ENCODE measurements around the gene DNAJB2.

DNAJB2 gene

GRCh38 chr2:219279151-219279915, at the start of gene DNAJB2:
TSS of gene DNAJB2 (plus strand) at chr2:219279366. CDS start at chr2:219279834, 468 bp downstream.
- Histone ChIP-seq H3K9me3 (ENCODE audit: control insufficient read depth, insufficient read depth, low read length) (no peaks in the 10 kb centered on the region), H3K27me3 (ENCODE audit: control insufficient read depth, insufficient read depth, low read length) (no peaks in the 10 kb centered on the region), H3K4me3 (ENCODE audit: low read depth, low read length) (peak within 1 kb of the TSS; percentile 63), H3K9ac (ENCODE audit: low read depth, low read length) (peak within 1 kb of the TSS; percentile 52), H3K27ac (ENCODE audit: low read depth, low read length) (peak within 1 kb of the TSS; percentile 89), H3K4me1 (ENCODE audit: control insufficient read depth, insufficient read depth, low read length) (peaks cover 26% of the 10 kb centered on the region), H3K36me3 (ENCODE audit: control insufficient read depth, insufficient read depth, low read length) (peaks cover 24% of the 10 kb centered on the region)

DNA sequence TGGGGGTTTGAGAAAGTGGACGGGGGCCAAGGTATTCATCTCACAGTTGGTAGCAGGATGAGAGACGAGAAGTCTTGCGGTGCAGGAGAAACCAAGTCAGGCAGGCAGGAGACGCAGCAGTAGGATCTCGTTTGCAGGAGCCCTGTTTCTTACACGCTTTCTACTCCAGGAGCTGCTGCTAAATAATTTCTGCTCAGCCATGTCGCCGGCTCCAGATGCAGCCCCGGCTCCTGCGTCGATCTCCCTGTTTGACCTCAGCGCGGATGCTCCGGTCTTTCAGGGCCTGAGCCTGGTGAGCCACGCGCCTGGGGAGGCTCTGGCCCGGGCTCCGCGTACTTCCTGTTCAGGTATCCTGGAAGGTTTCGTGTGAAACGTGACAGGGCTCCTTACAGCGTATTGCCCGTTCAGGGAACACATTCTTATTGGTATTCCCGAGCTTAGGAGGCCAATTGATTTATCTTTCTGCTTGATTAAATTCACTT, 49.1 kb upstream of the DNAJB2 start:
- peak overlapping the region; percentile 86 for H3K4me3 ChIP-seq (ENCODE audit: low read depth, low read length)
- H3K27me3 ChIP-seq (ENCODE audit: control insufficient read depth, insufficient read depth, low read length): no peaks in the 10 kb centered on the region
- peak overlapping the region; percentile 88 for H3K27ac ChIP-seq (ENCODE audit: low read depth, low read length)
- peaks cover 51% of the 10 kb centered on the region for H3K36me3 ChIP-seq (ENCODE audit: control insufficient read depth, insufficient read depth, low read length)
- peak overlapping the region; percentile 77 for H3K9ac ChIP-seq (ENCODE audit: low read depth, low read length)
- no peaks in the 10 kb centered on the region for H3K9me3 ChIP-seq (ENCODE audit: control insufficient read depth, insufficient read depth, low read length)
- peaks cover 5% of the 10 kb centered on the region; the same call in 1 of the 2 replicates for H3K4me1 ChIP-seq (ENCODE audit: control insufficient read depth, insufficient read depth, low read length)

DNA sequence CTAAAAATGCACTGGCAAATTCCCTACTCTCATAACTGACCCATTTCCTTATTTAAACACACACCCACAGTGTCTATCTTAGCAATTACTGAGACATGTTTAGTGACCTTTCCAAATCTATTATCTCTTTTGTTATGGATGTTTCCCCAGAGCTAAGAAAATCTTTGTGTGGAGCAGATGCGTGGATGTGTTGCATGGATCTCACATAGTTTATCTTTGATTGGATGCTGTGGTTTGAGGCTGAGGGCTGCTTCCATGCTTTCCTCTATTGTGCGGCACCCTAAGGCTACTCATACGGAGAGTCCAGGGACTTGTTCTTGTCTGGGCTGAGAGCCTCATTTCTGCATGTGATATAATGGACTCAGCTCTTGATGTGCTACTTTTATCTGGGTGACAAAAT, 44.8 kb upstream of the DNAJB2 start:
- no peak overlapping the region for H3K9ac ChIP-seq (ENCODE audit: low read depth, low read length)
- no peaks in the 10 kb centered on the region for H3K9me3 ChIP-seq (ENCODE audit: control insufficient read depth, insufficient read depth, low read length)
- no peaks in the 10 kb centered on the region for H3K4me1 ChIP-seq (ENCODE audit: control insufficient read depth, insufficient read depth, low read length)
- no peak overlapping the region for H3K4me3 ChIP-seq (ENCODE audit: low read depth, low read length)
- H3K27ac ChIP-seq (ENCODE audit: low read depth, low read length): no peak overlapping the region
- H3K36me3 ChIP-seq (ENCODE audit: control insufficient read depth, insufficient read depth, low read length): peaks cover 69% of the 10 kb centered on the region
- H3K27me3 ChIP-seq (ENCODE audit: control insufficient read depth, insufficient read depth, low read length): no peaks in the 10 kb centered on the region

DNA sequence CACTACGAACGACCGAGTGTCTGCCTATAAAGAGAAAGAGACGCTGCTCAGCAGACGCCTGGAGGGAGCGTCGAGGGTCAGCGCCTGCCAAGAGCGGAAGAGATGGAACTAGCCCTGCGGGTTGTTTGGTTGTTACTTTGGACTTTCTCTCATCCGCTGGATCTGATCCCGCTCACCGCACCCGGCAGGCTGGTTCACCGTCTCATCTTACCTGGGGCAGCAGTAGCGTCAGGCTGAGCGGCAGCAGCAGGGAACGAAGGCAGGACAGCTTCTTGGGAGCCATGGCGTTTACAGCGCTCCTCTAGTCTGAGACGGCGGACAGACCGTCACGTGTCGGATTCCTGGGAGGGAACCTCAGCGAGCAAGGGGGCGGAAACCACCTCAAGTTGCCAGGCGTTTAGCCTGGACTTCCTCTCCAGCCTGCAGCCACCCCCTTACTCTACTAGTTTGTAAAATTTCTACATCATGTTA, 35.8 kb upstream of the DNAJB2 start:
- H3K27ac ChIP-seq (ENCODE audit: low read depth, low read length): no peak overlapping the region
- H3K4me1 ChIP-seq (ENCODE audit: control insufficient read depth, insufficient read depth, low read length): peaks cover 4% of the 10 kb centered on the region
- peaks cover 16% of the 10 kb centered on the region for H3K36me3 ChIP-seq (ENCODE audit: control insufficient read depth, insufficient read depth, low read length)

DNA sequence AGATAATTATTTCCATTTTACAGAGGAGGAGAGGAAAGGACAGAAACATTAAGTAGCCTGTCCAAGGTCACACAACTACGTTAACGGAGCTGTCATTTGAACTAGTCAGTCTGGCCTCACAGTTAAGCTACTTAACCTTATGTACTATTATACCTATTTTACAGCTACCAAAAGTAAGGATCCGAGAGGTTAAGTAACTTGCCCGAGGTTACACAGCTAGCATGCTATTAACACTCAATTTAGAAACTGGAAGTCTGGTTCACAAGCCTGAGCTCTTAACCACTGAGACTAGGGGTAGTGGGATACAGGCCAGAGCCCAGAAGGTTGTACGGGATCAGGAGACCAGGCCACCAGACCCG, 34.4 kb upstream of the DNAJB2 start:
- Histone ChIP-seq H3K4me1 (ENCODE audit: control insufficient read depth, insufficient read depth, low read length) (peaks cover 4% of the 10 kb centered on the region), H3K36me3 (ENCODE audit: control insufficient read depth, insufficient read depth, low read length) (peaks cover 23% of the 10 kb centered on the region), H3K27me3 (ENCODE audit: control insufficient read depth, insufficient read depth, low read length) (no peaks in the 10 kb centered on the region), H3K27ac (ENCODE audit: low read depth, low read length) (peak overlapping the region; percentile 88), H3K9ac (ENCODE audit: low read depth, low read length) (peak overlapping the region; percentile 48; the same call in 1 of the 2 replicates), H3K4me3 (ENCODE audit: low read depth, low read length) (peak overlapping the region; percentile 90), H3K9me3 (ENCODE audit: control insufficient read depth, insufficient read depth, low read length) (no peaks in the 10 kb centered on the region)

More for the DNA sequence above, 35.8 kb upstream of the DNAJB2 start:
- Histone ChIP-seq H3K9ac (ENCODE audit: low read depth, low read length) (no peak overlapping the region), H3K27me3 (ENCODE audit: control insufficient read depth, insufficient read depth, low read length) (no peaks in the 10 kb centered on the region), H3K4me3 (ENCODE audit: low read depth, low read length) (no peak overlapping the region), H3K9me3 (ENCODE audit: control insufficient read depth, insufficient read depth, low read length) (no peaks in the 10 kb centered on the region)

- H3K36me3 ChIP-seq (ENCODE audit: control insufficient read depth, insufficient read depth, low read length): peaks cover 24% of the 10 kb centered on the region
- peak within 1 kb of the TSS; percentile 88 for H3K9ac ChIP-seq (ENCODE audit: low read depth, low read length)
- H3K4me3 ChIP-seq (ENCODE audit: low read depth, low read length): peak within 1 kb of the TSS; percentile 90
- H3K4me1 ChIP-seq (ENCODE audit: control insufficient read depth, insufficient read depth, low read length): peaks cover 4% of the 10 kb centered on the region
- peak within 1 kb of the TSS; percentile 88 for H3K27ac ChIP-seq (ENCODE audit: low read depth, low read length)
- no peaks in the 10 kb centered on the region for H3K27me3 ChIP-seq (ENCODE audit: control insufficient read depth, insufficient read depth, low read length)
- H3K9me3 ChIP-seq (ENCODE audit: control insufficient read depth, insufficient read depth, low read length): no peaks in the 10 kb centered on the region
Measured at GRCh38 chr2:219245148-219245898, 33.8 kb upstream of the DNAJB2 start, which contains the start of the genes GLB1L and STK16. TSS of gene GLB1L (minus strand) at chr2:219245444. CDS start at chr2:219243573, 1,871 bp downstream. TSS of gene STK16 (plus strand) at chr2:219245479. CDS start at chr2:219246000, 521 bp downstream.

DNA sequence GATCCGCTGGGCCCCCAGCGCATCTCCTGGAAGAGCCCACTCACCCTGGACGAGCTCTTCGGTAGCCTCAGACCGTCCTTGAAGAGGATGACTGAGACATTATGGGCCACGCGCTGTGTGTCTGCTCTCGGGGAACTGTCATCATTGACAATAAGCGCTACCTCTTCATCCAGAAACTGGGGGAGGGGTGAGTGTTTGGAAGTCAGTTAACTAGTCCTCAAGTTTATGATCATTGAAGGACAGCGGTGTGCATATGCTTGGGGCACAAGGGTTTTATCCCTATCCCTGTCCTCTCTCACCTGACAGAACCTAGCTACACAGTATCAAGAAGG, 33.3 kb upstream of the DNAJB2 start:
- H3K4me3 ChIP-seq (ENCODE audit: low read depth, low read length): peak overlapping the region; percentile 90
- peaks cover 29% of the 10 kb centered on the region for H3K36me3 ChIP-seq (ENCODE audit: control insufficient read depth, insufficient read depth, low read length)
- peak overlapping the region; percentile 88 for H3K9ac ChIP-seq (ENCODE audit: low read depth, low read length)
- H3K27ac ChIP-seq (ENCODE audit: low read depth, low read length): peak overlapping the region; percentile 88
- H3K9me3 ChIP-seq (ENCODE audit: control insufficient read depth, insufficient read depth, low read length): no peaks in the 10 kb centered on the region
- no peaks in the 10 kb centered on the region for H3K27me3 ChIP-seq (ENCODE audit: control insufficient read depth, insufficient read depth, low read length)
- H3K4me1 ChIP-seq (ENCODE audit: control insufficient read depth, insufficient read depth, low read length): peaks cover 4% of the 10 kb centered on the region

GRCh38 chr2:219246559-219246958, 32.6 kb upstream of the DNAJB2 start:
- peaks cover 5% of the 10 kb centered on the region for H3K27me3 ChIP-seq (ENCODE audit: control insufficient read depth, insufficient read depth, low read length)
- H3K27ac ChIP-seq (ENCODE audit: low read depth, low read length): no peak overlapping the region
- no peak overlapping the region for H3K9ac ChIP-seq (ENCODE audit: low read depth, low read length)
- H3K36me3 ChIP-seq (ENCODE audit: control insufficient read depth, insufficient read depth, low read length): peaks cover 29% of the 10 kb centered on the region
- peaks cover 4% of the 10 kb centered on the region for H3K4me1 ChIP-seq (ENCODE audit: control insufficient read depth, insufficient read depth, low read length)
- H3K9me3 ChIP-seq (ENCODE audit: control insufficient read depth, insufficient read depth, low read length): no peaks in the 10 kb centered on the region
- H3K4me3 ChIP-seq (ENCODE audit: low read depth, low read length): no peak overlapping the region

GRCh38 chr2:219247678-219248642, 31.2 kb upstream of the DNAJB2 start:
- no peak overlapping the region for H3K4me3 ChIP-seq (ENCODE audit: low read depth, low read length)
- H3K4me1 ChIP-seq (ENCODE audit: control insufficient read depth, insufficient read depth, low read length): peaks cover 14% of the 10 kb centered on the region
- H3K9ac ChIP-seq (ENCODE audit: low read depth, low read length): no peak overlapping the region
- H3K27ac ChIP-seq (ENCODE audit: low read depth, low read length): no peak overlapping the region
- H3K9me3 ChIP-seq (ENCODE audit: control insufficient read depth, insufficient read depth, low read length): no peaks in the 10 kb centered on the region
- peaks cover 19% of the 10 kb centered on the region for H3K27me3 ChIP-seq (ENCODE audit: control insufficient read depth, insufficient read depth, low read length)
- peaks cover 29% of the 10 kb centered on the region for H3K36me3 ChIP-seq (ENCODE audit: control insufficient read depth, insufficient read depth, low read length)

DNA sequence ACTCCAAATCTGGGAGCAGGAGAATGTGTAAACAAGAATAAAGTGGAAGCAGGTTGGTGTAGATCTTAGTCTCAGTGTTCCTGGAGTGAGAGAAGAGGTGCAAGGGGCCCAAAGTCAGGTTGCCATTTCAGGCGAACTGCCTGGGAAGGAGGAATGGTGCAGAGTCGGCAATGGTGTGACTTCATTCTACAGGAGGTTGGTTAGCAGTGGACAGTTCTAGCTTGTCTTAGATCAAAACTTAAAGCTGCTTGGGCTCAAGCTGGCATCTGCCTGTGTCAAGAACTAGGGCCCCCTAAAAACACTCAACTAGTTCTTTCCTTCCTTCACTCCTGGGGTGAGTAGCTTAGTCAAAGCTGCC, 30.3 kb upstream of the DNAJB2 start:
- Histone ChIP-seq H3K9me3 (ENCODE audit: control insufficient read depth, insufficient read depth, low read length) (no peaks in the 10 kb centered on the region), H3K4me3 (ENCODE audit: low read depth, low read length) (no peak overlapping the region), H3K9ac (ENCODE audit: low read depth, low read length) (no peak overlapping the region), H3K27me3 (ENCODE audit: control insufficient read depth, insufficient read depth, low read length) (peaks cover 28% of the 10 kb centered on the region), H3K27ac (ENCODE audit: low read depth, low read length) (peak overlapping the region; percentile 70), H3K4me1 (ENCODE audit: control insufficient read depth, insufficient read depth, low read length) (peaks cover 14% of the 10 kb centered on the region), H3K36me3 (ENCODE audit: control insufficient read depth, insufficient read depth, low read length) (peaks cover 29% of the 10 kb centered on the region)

Data from HUES48 (cell line).